Measurements from ENCODE around the gene MCAM.
A peak's percentile ranks its signal among the peaks of the same experiment; 100 is the strongest.

MCAM gene

DNA sequence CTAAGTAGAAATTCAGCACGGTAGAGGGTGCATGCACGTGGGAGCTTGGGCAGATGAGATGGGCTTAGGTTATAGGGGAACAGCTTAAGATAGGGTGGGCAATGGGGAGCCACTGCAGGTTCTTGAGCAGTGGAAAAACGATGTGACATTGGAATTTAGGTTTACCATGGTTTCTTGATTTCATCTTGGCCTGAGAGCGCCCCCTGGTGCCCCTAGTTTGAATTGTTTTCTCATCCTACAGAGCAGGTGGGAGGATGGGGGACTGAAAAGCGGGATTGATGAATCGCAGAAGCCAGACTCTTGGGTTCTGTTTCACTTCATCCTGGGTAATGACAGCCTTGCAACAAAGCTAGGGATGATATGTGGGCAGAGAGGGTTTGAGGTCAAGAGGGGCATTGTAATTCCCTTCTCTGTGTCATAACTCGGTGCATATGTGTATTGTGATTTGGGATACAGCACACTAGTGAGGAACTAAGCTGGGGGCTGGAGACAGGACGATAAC is 6.7 kb upstream of the MCAM start:
- no peak overlapping the region for H3K4me3 Mint-ChIP-seq
- no peaks in the 10 kb centered on the region for H3K27me3 Mint-ChIP-seq
- H3K36me3 Mint-ChIP-seq (ENCODE audit: low read depth), result no peaks in the 10 kb centered on the region
- H3K4me1 Mint-ChIP-seq (ENCODE audit: low read depth), result peaks cover 16% of the 10 kb centered on the region
- H3K27ac Mint-ChIP-seq, result no peak overlapping the region
- no peaks in the 10 kb centered on the region for H3K9me3 Mint-ChIP-seq

DNA sequence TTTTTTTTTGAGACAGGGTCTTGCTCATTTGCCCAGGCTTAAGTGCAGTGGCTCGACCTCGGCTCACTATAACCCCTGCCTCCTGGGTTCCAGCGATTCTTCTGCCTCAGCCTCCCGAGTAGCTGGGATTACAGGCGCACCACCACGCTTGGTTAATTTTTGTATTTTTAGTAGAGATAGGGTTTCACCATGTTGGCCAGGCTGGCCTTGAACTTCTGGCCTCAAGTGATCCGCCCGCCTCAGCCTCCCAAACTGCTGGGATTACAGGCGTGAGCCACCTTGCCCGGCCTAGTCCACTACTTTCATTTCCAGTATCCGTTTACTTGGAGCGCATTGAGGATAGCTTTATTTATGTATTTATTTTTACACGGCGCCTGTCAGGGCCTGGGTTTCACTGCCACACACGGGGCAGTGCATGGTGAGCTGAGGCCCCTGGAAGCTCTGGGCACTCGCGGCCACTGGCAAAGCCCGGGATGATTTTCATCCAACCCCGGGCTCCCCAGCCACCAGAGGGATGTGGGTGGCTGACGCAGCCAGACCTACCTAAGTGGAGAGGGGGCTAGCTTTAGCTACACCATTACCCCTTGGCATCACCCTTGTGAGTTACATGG is 6.1 kb upstream of the MCAM start:
- peaks cover 16% of the 10 kb centered on the region for H3K4me1 Mint-ChIP-seq (ENCODE audit: low read depth)
- H3K27me3 Mint-ChIP-seq, result peaks cover 2% of the 10 kb centered on the region
- no peaks in the 10 kb centered on the region for H3K9me3 Mint-ChIP-seq
- no peak overlapping the region for H3K4me3 Mint-ChIP-seq
- H3K27ac Mint-ChIP-seq, result no peak overlapping the region
- H3K36me3 Mint-ChIP-seq (ENCODE audit: low read depth), result no peaks in the 10 kb centered on the region

DNA sequence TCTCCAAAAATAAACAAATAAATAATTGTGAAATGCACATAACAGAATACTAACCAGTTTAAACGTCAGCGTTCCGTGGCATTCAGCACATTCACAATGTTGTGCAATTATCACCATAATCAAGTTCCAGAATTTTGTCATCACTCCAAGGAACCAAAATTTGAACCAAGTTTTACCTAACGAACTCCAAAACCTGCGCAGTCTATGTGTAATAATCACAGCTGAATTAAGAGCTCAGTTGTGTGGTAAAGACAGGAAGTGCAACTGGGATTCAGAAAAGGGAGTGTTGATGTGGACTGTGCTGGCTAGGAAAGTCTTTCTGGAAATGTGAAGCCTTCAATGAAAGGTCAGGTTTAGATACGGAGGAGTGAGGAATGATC is 5.4 kb upstream of the MCAM start:
- Mint-ChIP-seq H3K9me3 (no peaks in the 10 kb centered on the region), H3K4me1 (ENCODE audit: low read depth) (peaks cover 16% of the 10 kb centered on the region), H3K27me3 (peaks cover 7% of the 10 kb centered on the region), H3K36me3 (ENCODE audit: low read depth) (no peaks in the 10 kb centered on the region), H3K4me3 (peak overlapping the region; percentile 84), H3K27ac (no peak overlapping the region)

DNA sequence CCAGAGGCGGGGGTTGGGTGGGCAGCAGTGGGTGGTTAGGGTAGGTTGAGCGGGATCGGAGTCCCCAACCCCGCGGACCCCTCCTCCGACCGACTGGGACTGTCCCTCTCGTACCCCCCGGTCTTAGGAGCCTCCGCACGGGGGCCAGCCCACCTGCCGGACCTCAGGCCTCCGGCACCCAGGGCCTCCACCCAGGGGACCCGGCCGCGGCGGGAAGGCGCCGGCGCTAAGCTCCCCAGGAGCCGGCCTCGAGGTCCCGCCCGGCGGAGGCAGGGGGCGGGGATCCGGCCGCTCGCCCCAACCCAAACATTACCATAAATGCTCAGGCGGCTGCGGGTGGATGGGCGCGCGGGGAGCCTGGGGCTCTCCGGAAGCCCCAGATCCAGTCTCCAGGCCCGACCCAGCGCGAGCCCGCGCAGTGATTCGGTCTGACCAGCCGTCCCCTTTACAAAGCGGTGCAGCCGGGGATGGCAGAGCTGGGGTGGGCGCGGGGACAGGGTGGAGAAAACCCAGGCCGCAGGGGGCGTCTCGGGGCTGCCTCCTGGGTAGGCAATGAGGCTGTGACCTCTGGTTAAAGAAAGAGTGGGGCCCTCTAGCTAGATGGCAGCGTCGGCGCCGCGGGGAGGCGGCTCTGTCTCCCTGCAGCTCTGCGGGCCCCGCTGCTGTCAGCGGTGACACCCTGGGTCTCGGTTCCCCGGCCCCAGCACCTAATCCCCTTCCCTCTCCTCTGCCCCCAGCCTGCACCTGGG is 4.0 kb upstream of the MCAM start:
- Mint-ChIP-seq H3K27ac (peak overlapping the region; percentile 78), H3K4me3 (peak overlapping the region; percentile 84), H3K4me1 (ENCODE audit: low read depth) (peaks cover 16% of the 10 kb centered on the region), H3K9me3 (no peaks in the 10 kb centered on the region), H3K27me3 (peaks cover 8% of the 10 kb centered on the region), H3K36me3 (ENCODE audit: low read depth) (no peaks in the 10 kb centered on the region)

DNA sequence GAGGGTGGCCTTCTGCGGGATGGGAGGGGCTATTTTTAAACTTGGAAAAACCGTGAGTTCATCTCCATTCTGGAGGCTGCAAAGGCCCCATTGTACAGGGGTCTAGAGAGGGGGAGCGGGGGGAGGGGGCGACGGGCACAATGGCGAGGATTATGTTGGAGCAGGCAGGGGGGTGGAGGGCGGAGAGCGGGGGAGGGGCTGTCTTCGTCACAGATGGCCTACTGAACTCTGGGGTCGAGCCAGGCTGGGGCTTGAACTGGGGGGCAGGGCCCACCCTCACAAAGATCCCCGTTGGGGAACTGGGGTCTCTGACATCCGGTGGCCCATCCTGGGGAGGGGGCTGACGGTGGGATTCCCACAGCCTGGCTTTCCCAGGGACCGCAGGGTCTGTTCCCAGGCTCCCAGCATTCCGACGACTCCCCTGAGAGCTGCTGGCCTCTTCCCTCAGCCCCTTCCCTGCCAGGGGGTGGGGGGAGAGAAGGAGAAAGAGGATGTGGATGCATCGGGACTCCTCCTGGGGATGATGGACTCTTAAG is 3.4 kb upstream of the MCAM start:
- no peaks in the 10 kb centered on the region for H3K9me3 Mint-ChIP-seq
- H3K4me3 Mint-ChIP-seq, result peak overlapping the region; percentile 40
- peaks cover 22% of the 10 kb centered on the region for H3K4me1 Mint-ChIP-seq (ENCODE audit: low read depth)
- H3K36me3 Mint-ChIP-seq (ENCODE audit: low read depth), result no peaks in the 10 kb centered on the region
- H3K27ac Mint-ChIP-seq, result no peak overlapping the region
- peaks cover 13% of the 10 kb centered on the region for H3K27me3 Mint-ChIP-seq

DNA sequence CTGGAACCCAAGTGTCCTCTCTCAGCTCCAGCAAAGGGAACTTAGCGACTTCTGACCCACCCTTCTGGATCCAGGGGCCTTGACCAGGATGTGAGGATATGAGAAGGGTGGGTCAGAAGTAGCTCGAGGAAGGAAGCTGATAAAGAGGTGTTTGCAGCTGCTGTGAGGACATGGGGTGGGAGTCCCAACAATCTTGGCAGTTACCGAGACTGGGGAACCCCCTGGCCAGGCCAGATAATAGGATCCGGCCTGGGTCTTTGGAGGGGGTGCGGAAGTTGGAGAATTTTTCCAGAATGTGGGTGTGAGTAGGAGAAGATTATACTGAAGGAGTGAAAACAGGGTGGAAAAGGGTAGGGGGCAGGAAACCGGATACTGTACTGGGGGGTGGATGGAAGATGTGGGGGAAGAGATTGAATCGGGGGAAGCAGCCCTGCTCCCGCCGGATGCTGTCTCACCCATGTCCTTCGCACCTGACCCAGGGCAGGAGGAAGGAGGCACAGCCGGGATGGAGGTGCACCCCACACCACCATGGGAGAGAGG is 2.8 kb upstream of the MCAM start:
- no peak overlapping the region for H3K27ac Mint-ChIP-seq
- H3K27me3 Mint-ChIP-seq, result peaks cover 13% of the 10 kb centered on the region
- peak overlapping the region; percentile 40 for H3K4me3 Mint-ChIP-seq
- no peaks in the 10 kb centered on the region for H3K9me3 Mint-ChIP-seq
- H3K4me1 Mint-ChIP-seq (ENCODE audit: low read depth), result peaks cover 22% of the 10 kb centered on the region
- no peaks in the 10 kb centered on the region for H3K36me3 Mint-ChIP-seq (ENCODE audit: low read depth)

DNA sequence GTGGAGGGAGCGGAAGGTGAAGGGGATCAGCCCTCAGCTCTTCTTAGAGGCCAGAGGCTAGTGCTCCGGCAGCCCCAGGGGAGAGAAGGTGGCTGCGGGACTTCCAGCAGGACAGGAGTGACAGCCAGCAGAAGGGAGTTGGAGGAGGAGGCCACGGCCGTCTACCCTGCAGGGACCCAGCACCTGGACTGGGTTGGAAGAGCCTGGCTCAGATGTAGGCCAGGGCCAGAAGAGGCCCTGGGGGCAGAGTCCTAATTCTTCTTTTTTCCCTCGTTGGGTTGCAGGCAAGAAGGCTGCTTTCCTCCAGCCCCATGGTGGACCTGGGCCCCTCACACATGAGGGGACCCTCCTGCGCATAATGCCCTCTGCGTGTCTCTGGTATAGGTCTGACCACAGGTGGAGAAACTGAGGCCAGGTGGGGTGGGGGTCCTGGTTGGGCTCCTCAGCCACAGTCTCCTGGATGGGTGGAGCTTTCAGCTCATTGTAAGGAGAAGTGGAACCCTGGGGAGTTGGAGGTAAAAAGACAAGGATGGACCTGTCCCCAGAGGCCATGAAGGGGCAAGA is 2.3 kb upstream of the MCAM start:
- Mint-ChIP-seq H3K4me3 (no peak overlapping the region), H3K27me3 (peaks cover 13% of the 10 kb centered on the region), H3K9me3 (no peaks in the 10 kb centered on the region), H3K36me3 (ENCODE audit: low read depth) (no peaks in the 10 kb centered on the region), H3K27ac (no peak overlapping the region), H3K4me1 (ENCODE audit: low read depth) (peaks cover 22% of the 10 kb centered on the region)

DNA sequence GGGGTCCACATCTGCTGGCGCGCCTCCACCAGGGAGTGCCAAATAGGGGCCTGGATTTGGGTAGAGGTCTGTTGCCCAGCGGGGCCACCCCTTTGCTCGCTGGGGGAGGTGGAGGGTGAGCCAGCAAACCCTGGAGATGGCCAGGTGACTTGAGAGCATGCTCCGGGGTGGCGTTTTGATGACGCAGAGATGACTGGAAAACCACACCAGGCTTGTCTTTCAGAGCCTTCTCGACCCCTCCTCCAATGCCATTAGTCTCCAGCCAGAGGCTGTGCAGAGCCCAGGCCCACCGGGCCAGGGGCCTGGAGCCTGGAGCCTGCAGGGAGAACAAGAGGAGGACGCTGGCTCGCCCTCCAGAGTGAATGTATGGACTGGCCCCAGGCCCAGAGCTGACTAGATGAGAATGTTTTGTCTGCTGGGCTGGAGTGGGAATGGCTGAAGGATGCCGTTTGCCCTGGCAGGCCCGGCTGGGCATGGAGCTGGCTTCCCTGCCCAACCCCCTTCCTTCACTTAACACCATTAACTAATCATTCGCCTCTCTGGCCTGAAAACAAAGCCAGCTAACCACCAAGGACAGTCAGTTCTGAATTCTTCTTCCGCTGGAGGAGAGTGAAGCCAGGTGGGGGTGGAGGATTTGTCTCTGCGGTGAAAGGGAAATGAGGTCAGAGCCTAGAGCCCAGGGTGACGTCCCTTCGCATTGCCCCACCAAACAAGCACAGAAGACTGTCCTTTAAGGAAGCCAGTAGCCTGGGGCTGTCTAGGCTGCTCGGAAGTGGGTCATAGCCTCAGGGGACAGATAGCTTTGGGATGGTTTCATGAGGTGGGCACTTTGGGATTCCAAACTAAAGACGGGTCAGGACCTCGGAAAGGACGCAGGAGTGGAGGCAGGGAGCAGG is 1.6 kb upstream of the MCAM start:
- Mint-ChIP-seq H3K4me3 (no peak overlapping the region), H3K36me3 (ENCODE audit: low read depth) (no peaks in the 10 kb centered on the region), H3K27me3 (peaks cover 13% of the 10 kb centered on the region)

DNA sequence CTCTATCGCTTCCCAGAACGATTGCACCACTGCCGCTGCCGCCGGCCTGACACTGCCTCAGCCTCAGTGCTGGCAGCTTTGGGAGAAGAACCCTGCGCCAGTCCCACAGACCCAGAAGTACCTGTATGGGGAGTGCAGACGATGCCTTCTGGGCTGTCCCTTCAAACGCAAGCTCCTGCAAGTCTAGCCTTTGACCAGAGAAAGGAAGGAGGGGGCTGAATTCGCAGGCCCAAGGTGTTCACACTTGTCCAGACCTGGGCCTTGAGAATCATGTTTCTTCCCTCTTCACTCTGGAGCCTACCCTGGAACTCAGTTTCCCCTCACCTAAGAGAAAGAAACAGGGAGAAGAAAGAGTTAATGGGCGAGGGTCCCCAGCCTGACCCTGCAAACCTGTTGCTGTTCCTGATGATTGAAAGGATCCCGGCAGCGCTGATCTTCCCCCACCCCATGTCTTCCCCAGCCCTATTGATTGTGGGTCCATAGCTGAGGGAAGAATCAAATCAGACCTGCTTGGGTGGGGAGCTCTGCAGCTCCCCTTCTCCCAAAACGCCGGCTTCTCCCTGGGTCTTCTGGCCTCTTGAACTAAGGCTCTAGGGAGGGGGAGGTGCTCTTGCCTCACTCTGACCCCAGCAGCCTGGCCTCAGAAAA is 786 bp upstream of the MCAM start:
- peaks cover 13% of the 10 kb centered on the region for H3K27me3 Mint-ChIP-seq
- H3K9me3 Mint-ChIP-seq, result no peaks in the 10 kb centered on the region
- H3K4me1 Mint-ChIP-seq (ENCODE audit: low read depth), result peaks cover 16% of the 10 kb centered on the region
- H3K27ac Mint-ChIP-seq, result no peak overlapping the region
- no peak overlapping the region for H3K4me3 Mint-ChIP-seq
- no peaks in the 10 kb centered on the region for H3K36me3 Mint-ChIP-seq (ENCODE audit: low read depth)

More for the DNA sequence above, 1.6 kb upstream of the MCAM start:
- Mint-ChIP-seq H3K4me1 (ENCODE audit: low read depth) (peaks cover 20% of the 10 kb centered on the region), H3K27ac (no peak overlapping the region), H3K9me3 (no peaks in the 10 kb centered on the region)

DNA sequence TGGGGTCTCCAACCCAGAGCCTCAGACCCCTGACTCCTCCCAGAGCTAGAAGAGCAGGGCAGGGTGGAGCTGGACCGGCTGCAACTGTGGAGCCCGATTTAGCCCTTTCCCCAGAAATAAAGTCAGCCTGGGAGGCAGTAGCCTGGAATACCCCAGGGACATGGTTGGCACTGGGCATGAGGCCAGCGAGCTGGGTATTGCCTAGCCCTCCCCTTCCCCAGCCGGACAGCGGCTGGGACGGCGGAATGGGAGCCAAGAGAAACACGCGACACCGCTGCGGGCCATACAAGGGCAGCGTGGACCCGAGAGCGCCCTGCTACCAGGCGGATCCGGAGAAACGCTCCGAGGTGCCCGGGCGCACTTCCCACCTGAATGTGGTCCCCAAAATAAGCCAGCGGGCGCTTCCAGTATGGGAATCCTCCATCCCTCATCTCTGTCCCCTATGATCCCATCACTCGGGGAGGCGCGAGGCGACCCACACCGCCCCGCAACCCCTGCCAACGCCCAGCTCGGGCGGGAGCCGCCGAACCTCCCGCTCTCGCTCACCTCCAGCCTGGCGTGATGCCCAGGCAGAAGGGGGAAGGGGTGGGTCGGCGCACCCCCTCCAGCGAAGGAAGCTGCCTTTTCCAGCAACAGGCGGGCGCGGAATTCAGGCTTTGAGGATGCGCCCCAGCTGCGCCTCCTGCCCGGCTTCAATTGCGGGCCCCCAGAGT is 758 bp downstream of the MCAM start:
- H3K36me3 Mint-ChIP-seq (ENCODE audit: low read depth), result no peaks in the 10 kb centered on the region
- peaks cover 10% of the 10 kb centered on the region for H3K4me1 Mint-ChIP-seq (ENCODE audit: low read depth)
- H3K27ac Mint-ChIP-seq, result no peak overlapping the region
- H3K9me3 Mint-ChIP-seq, result no peaks in the 10 kb centered on the region
- peak overlapping the region; percentile 79 for H3K4me3 Mint-ChIP-seq
- peaks cover 13% of the 10 kb centered on the region for H3K27me3 Mint-ChIP-seq

DNA sequence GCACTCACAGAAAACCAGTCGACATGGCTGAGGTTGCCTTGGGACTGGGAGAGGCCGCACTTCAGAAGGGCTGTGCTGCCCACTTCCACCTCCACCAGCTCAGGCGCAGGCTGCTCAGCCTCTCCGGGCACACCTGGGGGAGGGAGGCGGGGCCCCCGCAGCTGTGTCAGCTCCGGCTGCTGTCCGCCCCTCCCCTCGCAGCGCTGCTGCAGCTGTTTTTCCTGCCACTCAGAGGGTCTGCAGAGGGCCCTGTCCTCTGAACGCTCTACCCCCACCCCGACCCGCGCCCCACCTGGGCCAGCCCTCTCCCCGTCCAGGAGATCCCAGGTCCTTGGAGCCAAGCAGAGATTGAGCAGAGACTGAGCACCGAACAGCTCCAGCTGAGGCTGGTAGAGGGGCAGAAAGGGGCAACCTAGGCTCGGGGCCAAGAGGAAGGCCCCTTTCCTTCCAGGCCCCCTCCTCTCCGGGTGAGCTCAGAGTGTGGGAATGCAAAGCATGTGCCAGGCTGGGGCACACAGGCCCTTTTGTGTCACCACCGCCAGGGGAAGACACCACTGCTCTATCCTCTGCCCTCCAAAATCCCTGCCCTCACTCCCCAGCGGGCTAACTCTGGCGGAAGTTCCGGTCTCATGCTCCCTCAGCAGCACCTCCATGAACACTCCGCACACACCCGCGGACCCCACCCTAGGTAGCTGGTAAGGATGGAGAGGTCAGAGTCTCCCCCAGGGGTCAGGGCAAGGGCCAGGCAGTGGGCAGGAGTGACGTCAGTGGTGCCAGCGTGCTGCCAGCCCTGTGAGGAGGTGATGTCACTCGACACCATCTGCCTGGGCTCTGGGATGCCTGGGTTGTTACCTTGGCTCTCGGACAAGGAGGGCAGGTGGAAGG is 1.6 kb downstream of the MCAM start:
- no peak overlapping the region for H3K27ac Mint-ChIP-seq
- peaks cover 13% of the 10 kb centered on the region for H3K27me3 Mint-ChIP-seq

DNA sequence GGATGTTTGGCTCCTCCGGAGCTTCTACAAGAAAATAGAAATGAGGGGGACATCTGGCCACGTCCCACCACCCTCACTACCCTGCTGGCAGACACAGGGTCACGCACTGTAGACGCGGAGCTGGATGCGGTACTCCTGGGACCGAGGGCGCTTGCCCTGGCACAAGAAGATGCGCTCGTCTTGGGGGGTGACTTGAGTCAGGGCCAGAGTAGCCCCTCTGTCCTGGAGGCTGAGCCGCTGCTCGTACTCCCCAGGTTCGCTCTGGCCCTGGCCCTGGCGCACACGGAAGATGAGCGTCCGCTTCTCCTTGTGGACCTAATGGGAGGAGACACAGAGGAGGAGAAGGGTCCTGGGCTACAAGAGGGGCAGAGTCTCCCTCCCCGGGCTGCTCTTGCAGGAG is 2.2 kb downstream of the MCAM start:
- Mint-ChIP-seq H3K4me3 (peak overlapping the region; percentile 79), H3K27me3 (peaks cover 13% of the 10 kb centered on the region), H3K4me1 (ENCODE audit: low read depth) (peaks cover 7% of the 10 kb centered on the region), H3K27ac (no peak overlapping the region), H3K9me3 (no peaks in the 10 kb centered on the region), H3K36me3 (ENCODE audit: low read depth) (no peaks in the 10 kb centered on the region)

More for the DNA sequence above, 1.6 kb downstream of the MCAM start:
- peaks cover 9% of the 10 kb centered on the region for H3K4me1 Mint-ChIP-seq (ENCODE audit: low read depth)
- no peaks in the 10 kb centered on the region for H3K36me3 Mint-ChIP-seq (ENCODE audit: low read depth)
- H3K9me3 Mint-ChIP-seq, result no peaks in the 10 kb centered on the region
- peak overlapping the region; percentile 79 for H3K4me3 Mint-ChIP-seq

DNA sequence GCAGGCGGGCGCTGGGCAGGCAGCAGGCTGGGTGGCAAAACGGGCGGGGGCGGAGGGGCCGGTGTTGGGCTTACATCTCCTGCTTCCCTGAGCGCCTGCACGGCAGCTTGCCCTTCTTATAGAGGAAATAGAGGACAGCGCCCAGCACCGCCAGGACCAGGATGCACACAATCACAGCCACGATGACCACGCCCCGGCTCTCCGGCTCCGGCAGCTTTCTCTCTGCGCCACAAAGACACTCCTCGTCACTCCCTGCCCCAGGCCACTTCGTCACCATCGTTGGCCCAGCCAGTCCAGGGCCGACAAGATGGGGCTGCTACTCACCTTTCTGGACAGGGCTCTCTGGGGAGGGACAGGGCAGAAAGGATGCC is 6.3 kb downstream of the MCAM start:
- Mint-ChIP-seq H3K36me3 (ENCODE audit: low read depth) (peaks cover 6% of the 10 kb centered on the region), H3K27me3 (peaks cover 3% of the 10 kb centered on the region), H3K9me3 (no peaks in the 10 kb centered on the region), H3K27ac (peak overlapping the region; percentile 40), H3K4me3 (no peak overlapping the region), H3K4me1 (ENCODE audit: low read depth) (peaks cover 24% of the 10 kb centered on the region)
